ENCODE results near the gene R3HDM2.

R3HDM2 gene

GRCh38 chr12:57229046-57229633, 201.7 kb downstream of the R3HDM2 start:
- no peak for DNase-seq (ENCODE audit: low spot score)

- no peak for DNase-seq (ENCODE audit: low spot score)
These were observed 203.3 kb downstream of the R3HDM2 start for GRCh38 chr12:57227315-57228115.

- DNase-seq (ENCODE audit: low spot score): no peak
These were observed 204.1 kb downstream of the R3HDM2 start for GRCh38 chr12:57226588-57227314.

GRCh38 chr12:57225680-57226210, 205.1 kb downstream of the R3HDM2 start:
- no peak for DNase-seq (ENCODE audit: low spot score)

GRCh38 chr12:57224973-57225679, 205.7 kb downstream of the R3HDM2 start:
- no peak for DNase-seq (ENCODE audit: low spot score)

GRCh38 chr12:57224278-57224972, 206.4 kb downstream of the R3HDM2 start:
- no peak for DNase-seq (ENCODE audit: low spot score)

- no peak for DNase-seq (ENCODE audit: low spot score)
These were observed 207.4 kb downstream of the R3HDM2 start for GRCh38 chr12:57223191-57224165.

- no peak for DNase-seq (ENCODE audit: low spot score)
These were observed 208.3 kb downstream of the R3HDM2 start for GRCh38 chr12:57222286-57223190.

- no peak for DNase-seq (ENCODE audit: low spot score)
These were observed 209.5 kb downstream of the R3HDM2 start for GRCh38 chr12:57221169-57221917.

GRCh38 chr12:57220770-57221168, 210.1 kb downstream of the R3HDM2 start:
- DNase-seq (ENCODE audit: low spot score): no peak

GRCh38 chr12:57219993-57220754, 210.7 kb downstream of the R3HDM2 start:
- no peak for DNase-seq (ENCODE audit: low spot score)

- DNase-seq (ENCODE audit: low spot score): no peak
These were observed 211.4 kb downstream of the R3HDM2 start for GRCh38 chr12:57219205-57219992.

GRCh38 chr12:57218030-57218853, 212.6 kb downstream of the R3HDM2 start:
- DNase-seq (ENCODE audit: low spot score): no peak

- DNase-seq (ENCODE audit: low spot score): no peak
These were observed 213.6 kb downstream of the R3HDM2 start for GRCh38 chr12:57216921-57217879.
